ENCODE data around the gene CYP27C1.

DNA sequence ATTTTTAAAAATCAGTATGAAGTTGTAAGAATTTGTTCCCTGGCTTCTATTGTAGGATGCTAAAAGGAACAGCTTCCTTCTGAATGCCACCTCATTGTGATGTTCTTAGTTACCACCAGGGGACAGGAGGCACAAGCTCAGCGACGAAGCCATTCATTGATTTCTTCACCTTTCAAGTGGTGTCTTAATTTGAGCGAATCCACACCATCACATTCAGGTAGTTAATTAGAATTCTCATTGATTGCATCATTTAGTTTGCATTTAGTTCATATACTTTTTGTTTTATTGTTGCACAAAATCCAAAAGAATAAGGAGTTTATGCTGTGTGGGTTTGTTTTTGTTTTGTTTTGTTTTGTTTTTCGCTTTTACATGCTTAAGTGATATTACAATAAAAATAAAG is 23.1 kb downstream of the CYP27C1 start:
- TF ChIP-seq, protein P1, sequence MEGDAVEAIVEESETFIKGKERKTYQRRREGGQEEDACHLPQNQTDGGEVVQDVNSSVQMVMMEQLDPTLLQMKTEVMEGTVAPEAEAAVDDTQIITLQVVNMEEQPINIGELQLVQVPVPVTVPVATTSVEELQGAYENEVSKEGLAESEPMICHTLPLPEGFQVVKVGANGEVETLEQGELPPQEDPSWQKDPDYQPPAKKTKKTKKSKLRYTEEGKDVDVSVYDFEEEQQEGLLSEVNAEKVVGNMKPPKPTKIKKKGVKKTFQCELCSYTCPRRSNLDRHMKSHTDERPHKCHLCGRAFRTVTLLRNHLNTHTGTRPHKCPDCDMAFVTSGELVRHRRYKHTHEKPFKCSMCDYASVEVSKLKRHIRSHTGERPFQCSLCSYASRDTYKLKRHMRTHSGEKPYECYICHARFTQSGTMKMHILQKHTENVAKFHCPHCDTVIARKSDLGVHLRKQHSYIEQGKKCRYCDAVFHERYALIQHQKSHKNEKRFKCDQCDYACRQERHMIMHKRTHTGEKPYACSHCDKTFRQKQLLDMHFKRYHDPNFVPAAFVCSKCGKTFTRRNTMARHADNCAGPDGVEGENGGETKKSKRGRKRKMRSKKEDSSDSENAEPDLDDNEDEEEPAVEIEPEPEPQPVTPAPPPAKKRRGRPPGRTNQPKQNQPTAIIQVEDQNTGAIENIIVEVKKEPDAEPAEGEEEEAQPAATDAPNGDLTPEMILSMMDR (IDR thresholded peaks at IDR 0.05) = peak in 4 of 6 experiments; percentile 10 to 20 (median 18)
- no peak for TF ChIP-seq POLR2A (IDR thresholded peaks at IDR 0.05)

Measured in adrenal gland (tissue), 5 donors.